Naive thymus-derived CD4-positive, alpha-beta T cell (primary cell): ENCODE results near the gene TAS2R42. TPM values are rescaled to one million over a fixed set of nuclear protein-coding genes. Genes with fewer than 3 reads are reported as not detected.

Experiments
- polyA plus RNA-seq, 2 donors: library from polyadenylated mRNA; unstranded; fragments of 300-500 nt; fragmentation: Illumina TruSeq; gene quantifications; one replicate each; pipeline ENCODE4 v1.2.3, GENCODE V29; 2021
- total RNA-seq, 6 experiments: library from RNA in 5 of 6; stranded (reverse) in 5 of 6; gene quantifications; 1 replicate in 5 of 6; 2 replicates in 1 of 6; pipeline ENCODE4 v1.2.3 and lab custom pipeline; 2021 to 2026

TAS2R42 gene
- total and polyA plus RNA-seq, 7 experiments from 2014 or later = not detected

Other genes with a start within 250 kb of the TAS2R42 start
- gene TAS2R14, start 247.7 kb downstream of the TAS2R42 start, total RNA-seq = 1 to 10 TPM; 2.2 to 3.3 (median 2.6) TPM
- under 1 TPM; 0.60 to 0.91 TPM for gene TAS2R14, start 247.7 kb downstream of the TAS2R42 start, polyA plus RNA-seq
- 1 to 10 TPM in 4 of 5 experiments, under 1 TPM in 1; 0.72 to 1.9 (median 1.5) TPM for gene TAS2R50, start 200.0 kb downstream of the TAS2R42 start, total RNA-seq
- gene TAS2R50, start 200.0 kb downstream of the TAS2R42 start, polyA plus RNA-seq = not detected
- gene TAS2R20, start 188.6 kb downstream of the TAS2R42 start, total RNA-seq = 1 to 10 TPM; 1.6 to 3.5 (median 2.3) TPM
- under 1 TPM in 1 of 2 donors, not detected in 1; 0.15 TPM for gene TAS2R20, start 188.6 kb downstream of the TAS2R42 start, polyA plus RNA-seq
- 1 to 10 TPM; 1.8 to 4.9 (median 3.4) TPM for gene TAS2R19, start 164.3 kb downstream of the TAS2R42 start, total RNA-seq
- gene TAS2R19, start 164.3 kb downstream of the TAS2R42 start, polyA plus RNA-seq = under 1 TPM; 0.24 to 0.39 TPM
- 1 to 10 TPM; 1.5 to 6.2 (median 3.6) TPM for gene TAS2R31, start 155.5 kb downstream of the TAS2R42 start, total RNA-seq
- under 1 TPM in 1 of 2 donors, not detected in 1; 0.26 TPM for gene TAS2R31, start 155.5 kb downstream of the TAS2R42 start, polyA plus RNA-seq
- gene TAS2R46, start 124.6 kb downstream of the TAS2R42 start, total RNA-seq = 1 to 10 TPM; 1.2 to 3.4 (median 2.7) TPM
- gene TAS2R46, start 124.6 kb downstream of the TAS2R42 start, polyA plus RNA-seq = under 1 TPM in 1 of 2 donors, not detected in 1; 0.21 TPM
- 1 to 10 TPM; 1.1 to 2.1 (median 1.7) TPM for gene TAS2R43, start 94.6 kb downstream of the TAS2R42 start, total RNA-seq
- under 1 TPM in 1 of 2 donors, not detected in 1; 0.32 TPM for gene TAS2R43, start 94.6 kb downstream of the TAS2R42 start, polyA plus RNA-seq
- gene TAS2R30, start 52.3 kb downstream of the TAS2R42 start, total RNA-seq = 1 to 10 TPM; 4.1 to 7.2 (median 5.3) TPM
- under 1 TPM in 1 of 2 donors, not detected in 1; 0.18 TPM for gene TAS2R30, start 52.3 kb downstream of the TAS2R42 start, polyA plus RNA-seq
- 10 to 100 TPM in 2 of 5 experiments, 1 to 10 TPM in 3; 7.8 to 12.9 (median 8.5) TPM for gene SMIM10L1, start 15.7 kb downstream of the TAS2R42 start, total RNA-seq
- 10 to 100 TPM in 1 of 2 donors, 1 to 10 TPM in 1; 6.7 to 14.6 TPM for gene SMIM10L1, start 15.7 kb downstream of the TAS2R42 start, polyA plus RNA-seq
- gene PRB3, start 82.8 kb upstream of the TAS2R42 start, total RNA-seq = not detected
- not detected for gene PRB3, start 82.8 kb upstream of the TAS2R42 start, polyA plus RNA-seq
- not detected for gene PRB4, start 123.5 kb upstream of the TAS2R42 start, total RNA-seq
- not detected for gene PRB4, start 123.5 kb upstream of the TAS2R42 start, polyA plus RNA-seq
- not detected for gene PRB2, start 208.6 kb upstream of the TAS2R42 start, total RNA-seq
- gene PRB2, start 208.6 kb upstream of the TAS2R42 start, polyA plus RNA-seq = not detected